ENCODE results near the gene SYNE1. TPM values are rescaled to one million over a fixed set of nuclear protein-coding genes. Genes with fewer than 3 reads are reported as not detected.

The SYNE1 gene
- total RNA-seq, 1 donor = 101 TPM

- peak; percentile 20 for DNase-seq (ENCODE audit: low read depth)
- H3K4me3 ChIP-seq (ENCODE audit: low read depth, low read length) = no peak overlapping the region
- TF ChIP-seq CTCF (IDR thresholded peaks at IDR 0.05; ENCODE audit: insufficient read depth, low read depth, low read length) = no peak
Observed at GRCh38 chr6:152272486-152272885, 364.7 kb downstream of the SYNE1 start.

GRCh38 chr6:152271776-152272464 lies 365.2 kb downstream of the SYNE1 start:
- H3K4me3 ChIP-seq (ENCODE audit: low read depth, low read length) = no peak overlapping the region
- DNase-seq (ENCODE audit: low read depth) = peak; percentile 35

GRCh38 chr6:152270301-152270925 lies 366.7 kb downstream of the SYNE1 start:
- no peak overlapping the region for H3K4me3 ChIP-seq (ENCODE audit: low read depth, low read length)
- TF ChIP-seq CTCF (IDR thresholded peaks at IDR 0.05; ENCODE audit: insufficient read depth, low read depth, low read length) = no peak
- peak; percentile 60 for DNase-seq (ENCODE audit: low read depth)

More at GRCh38 chr6:152271776-152272464, 365.2 kb downstream of the SYNE1 start:
- TF ChIP-seq CTCF (IDR thresholded peaks at IDR 0.05; ENCODE audit: insufficient read depth, low read depth, low read length) = no peak

GRCh38 chr6:152268846-152269442 lies 368.2 kb downstream of the SYNE1 start:
- TF ChIP-seq CTCF (IDR thresholded peaks at IDR 0.05; ENCODE audit: insufficient read depth, low read depth, low read length) = no peak
- DNase-seq (ENCODE audit: low read depth) = no peak

GRCh38 chr6:152267967-152268845 lies 369.0 kb downstream of the SYNE1 start:
- no peak overlapping the region for H3K4me3 ChIP-seq (ENCODE audit: low read depth, low read length)
- peak; percentile 51 for TF ChIP-seq CTCF (IDR thresholded peaks at IDR 0.05; ENCODE audit: insufficient read depth, low read depth, low read length)
- peak; percentile 57 for DNase-seq (ENCODE audit: low read depth)

More at GRCh38 chr6:152268846-152269442, 368.2 kb downstream of the SYNE1 start:
- H3K4me3 ChIP-seq (ENCODE audit: low read depth, low read length) = no peak overlapping the region

- no peak for TF ChIP-seq CTCF (IDR thresholded peaks at IDR 0.05; ENCODE audit: insufficient read depth, low read depth, low read length)
- no peak overlapping the region for H3K4me3 ChIP-seq (ENCODE audit: low read depth, low read length)
- DNase-seq (ENCODE audit: low read depth) = peak; percentile 55
Observed at GRCh38 chr6:152265651-152266050, 371.5 kb downstream of the SYNE1 start.

All from fibroblast of villous mesenchyme (primary cell).